ENCODE measurements around the gene PFN3.

Gene PFN3

GRCh38 chr5:177357459-177358351 lies 42.8 kb downstream of the PFN3 start, which contains the start of gene RGS14:
Gene RGS14, plus strand, starts transcription at chr5:177357924. Its CDS starts 101 bp downstream, at chr5:177358025.
- DNase-seq, result no peak

- no peak for DNase-seq
These were observed 43.4 kb downstream of the PFN3 start for GRCh38 chr5:177357146-177357458.

GRCh38 chr5:177356746-177357145 lies 43.7 kb downstream of the PFN3 start:
- DNase-seq, result no peak

- DNase-seq, result no peak
These were observed 44.6 kb downstream of the PFN3 start for GRCh38 chr5:177355868-177356168.

- DNase-seq, result no peak
These were observed 45.1 kb downstream of the PFN3 start for GRCh38 chr5:177355162-177355867.

- DNase-seq, result no peak
These were observed 45.8 kb downstream of the PFN3 start for GRCh38 chr5:177354711-177355110.

- no peak for DNase-seq
These were observed 46.2 kb downstream of the PFN3 start for GRCh38 chr5:177354256-177354655.

GRCh38 chr5:177353093-177353492 lies 47.4 kb downstream of the PFN3 start:
- no peak for DNase-seq

GRCh38 chr5:177351392-177352329 lies 48.8 kb downstream of the PFN3 start, which contains the start of gene LMAN2:
Gene LMAN2, minus strand, starts transcription at chr5:177351668. Its CDS starts 21 bp downstream, at chr5:177351647.
- DNase-seq, result peak; percentile 86

- no peak for DNase-seq
These were observed 49.6 kb downstream of the PFN3 start for GRCh38 chr5:177350776-177351391.

Measured in NCI-H1694 (cell line).